Stimulated activated CD4-positive, alpha-beta T cell treated with anti-CD3 and anti-CD28 coated beads, Interleukin-2, amount 100 ng/mL, for 4 hours (primary cell): ENCODE results near the gene NPAS3.

Source experiments
- DNase-seq: peaks from one replicate; pipeline ENCODE4 v3.0.0-alpha.2; 2020; ENCODE audit warnings: low read depth

The NPAS3 gene

GRCh38 chr14:33642691-33643244 lies 704.1 kb downstream of the NPAS3 start:
- no peak for DNase-seq

- DNase-seq = no peak
Measured at GRCh38 chr14:33643426-33644181, 704.9 kb downstream of the NPAS3 start.

- no peak for DNase-seq
Measured at GRCh38 chr14:33646692-33647260, 708.1 kb downstream of the NPAS3 start.

- DNase-seq = no peak
Measured at GRCh38 chr14:33647385-33647786, 708.7 kb downstream of the NPAS3 start.

- DNase-seq = no peak
Measured at GRCh38 chr14:33650430-33650829, 711.8 kb downstream of the NPAS3 start.

GRCh38 chr14:33652566-33653307 lies 714.1 kb downstream of the NPAS3 start:
- DNase-seq = no peak

GRCh38 chr14:33653308-33653695 lies 714.6 kb downstream of the NPAS3 start:
- no peak for DNase-seq

GRCh38 chr14:33655421-33655820 lies 716.7 kb downstream of the NPAS3 start:
- DNase-seq = no peak

- no peak for DNase-seq
Measured at GRCh38 chr14:33657476-33657875, 718.8 kb downstream of the NPAS3 start.

GRCh38 chr14:33660248-33660647 lies 721.6 kb downstream of the NPAS3 start:
- DNase-seq = no peak

- DNase-seq = no peak
Measured at GRCh38 chr14:33661101-33661500, 722.4 kb downstream of the NPAS3 start.

GRCh38 chr14:33668066-33668465 lies 729.4 kb downstream of the NPAS3 start:
- no peak for DNase-seq

GRCh38 chr14:33669111-33669510 lies 730.4 kb downstream of the NPAS3 start:
- no peak for DNase-seq

- DNase-seq = no peak
Measured at GRCh38 chr14:33670235-33670634, 731.6 kb downstream of the NPAS3 start.

GRCh38 chr14:33671556-33671955 lies 732.9 kb downstream of the NPAS3 start:
- DNase-seq = no peak

- no peak for DNase-seq
Measured at GRCh38 chr14:33674927-33675326, 736.2 kb downstream of the NPAS3 start.

- DNase-seq = no peak
Measured at GRCh38 chr14:33675415-33676130, 736.9 kb downstream of the NPAS3 start.

GRCh38 chr14:33676135-33676566 lies 737.5 kb downstream of the NPAS3 start:
- no peak for DNase-seq

- no peak for DNase-seq
Measured at GRCh38 chr14:33676891-33677290, 738.2 kb downstream of the NPAS3 start.

- no peak for DNase-seq
Measured at GRCh38 chr14:33678005-33678404, 739.3 kb downstream of the NPAS3 start.

GRCh38 chr14:33679025-33679424 lies 740.3 kb downstream of the NPAS3 start:
- no peak for DNase-seq
